Measurements from ENCODE around the gene KYNU. TPM values are rescaled to one million over a fixed set of nuclear protein-coding genes. Genes with fewer than 3 reads are reported as not detected.

The KYNU gene
- total RNA-seq, 1 donor from 2014 or later, result 2.3 TPM

- TF ChIP-seq, protein P1, sequence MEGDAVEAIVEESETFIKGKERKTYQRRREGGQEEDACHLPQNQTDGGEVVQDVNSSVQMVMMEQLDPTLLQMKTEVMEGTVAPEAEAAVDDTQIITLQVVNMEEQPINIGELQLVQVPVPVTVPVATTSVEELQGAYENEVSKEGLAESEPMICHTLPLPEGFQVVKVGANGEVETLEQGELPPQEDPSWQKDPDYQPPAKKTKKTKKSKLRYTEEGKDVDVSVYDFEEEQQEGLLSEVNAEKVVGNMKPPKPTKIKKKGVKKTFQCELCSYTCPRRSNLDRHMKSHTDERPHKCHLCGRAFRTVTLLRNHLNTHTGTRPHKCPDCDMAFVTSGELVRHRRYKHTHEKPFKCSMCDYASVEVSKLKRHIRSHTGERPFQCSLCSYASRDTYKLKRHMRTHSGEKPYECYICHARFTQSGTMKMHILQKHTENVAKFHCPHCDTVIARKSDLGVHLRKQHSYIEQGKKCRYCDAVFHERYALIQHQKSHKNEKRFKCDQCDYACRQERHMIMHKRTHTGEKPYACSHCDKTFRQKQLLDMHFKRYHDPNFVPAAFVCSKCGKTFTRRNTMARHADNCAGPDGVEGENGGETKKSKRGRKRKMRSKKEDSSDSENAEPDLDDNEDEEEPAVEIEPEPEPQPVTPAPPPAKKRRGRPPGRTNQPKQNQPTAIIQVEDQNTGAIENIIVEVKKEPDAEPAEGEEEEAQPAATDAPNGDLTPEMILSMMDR (IDR thresholded peaks at IDR 0.05), result no peak
- intact Hi-C loops (cut with DNase I), result no loop called here
- Histone ChIP-seq H3K4me1 (no peaks in the 10 kb centered on the region), H3K27ac (no peak overlapping the region), H3K4me3 (no peak overlapping the region), H3K27me3 (no peaks in the 10 kb centered on the region), H3K9me3 (no peaks in the 10 kb centered on the region), H3K36me3 (no peaks in the 10 kb centered on the region)
- DNase-seq (ENCODE audit: low spot score in 2 of 2), result no peak
These were observed 43.1 kb downstream of the KYNU start for GRCh38 chr2:142920571-142920970.

- DNase-seq (ENCODE audit: low spot score in 2 of 2), result no peak
- no peaks in the 10 kb centered on the region for H3K9me3 ChIP-seq
- intact Hi-C loops (cut with DNase I), result no loop called here
- no peaks in the 10 kb centered on the region for H3K36me3 ChIP-seq
- H3K4me1 ChIP-seq, result no peaks in the 10 kb centered on the region
- no peaks in the 10 kb centered on the region for H3K27me3 ChIP-seq
- no peak overlapping the region for H3K4me3 ChIP-seq
- no peak overlapping the region for H3K27ac ChIP-seq
- TF ChIP-seq, protein P1 (IDR thresholded peaks at IDR 0.05), result no peak
These were observed 49.0 kb downstream of the KYNU start for GRCh38 chr2:142926445-142926844.

- Histone ChIP-seq H3K36me3 (no peaks in the 10 kb centered on the region), H3K4me3 (no peak overlapping the region), H3K27ac (no peak overlapping the region), H3K27me3 (no peaks in the 10 kb centered on the region), H3K9me3 (no peaks in the 10 kb centered on the region), H3K4me1 (no peaks in the 10 kb centered on the region)
- TF ChIP-seq, protein P1 (IDR thresholded peaks at IDR 0.05), result no peak
- DNase-seq (ENCODE audit: low spot score in 2 of 2), result no peak
- intact Hi-C loops (cut with DNase I), result no loop called here
These were observed 53.5 kb downstream of the KYNU start for GRCh38 chr2:142930835-142931398.

DNA sequence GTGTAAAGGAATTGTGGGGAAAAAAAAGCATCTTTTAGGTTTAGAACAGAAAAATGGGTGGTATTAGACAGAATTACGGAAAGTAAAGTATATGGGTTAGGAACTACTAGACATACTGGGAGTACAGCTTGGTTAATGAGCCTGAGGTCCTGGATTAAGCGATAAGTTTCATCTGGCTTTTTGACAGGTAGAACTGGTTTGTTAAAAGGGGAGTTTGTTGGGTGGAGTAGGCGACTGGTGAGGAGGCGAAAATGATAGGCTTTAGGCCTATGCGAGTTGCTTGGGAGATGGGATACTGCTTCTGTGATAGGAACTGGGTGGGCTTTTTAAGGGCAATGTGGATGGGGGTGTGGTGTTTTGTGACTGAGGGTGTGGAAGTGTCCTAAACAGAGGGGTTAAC is 56.5 kb downstream of the KYNU start:
- Histone ChIP-seq H3K4me1 (no peaks in the 10 kb centered on the region), H3K9me3 (no peaks in the 10 kb centered on the region), H3K27ac (no peak overlapping the region), H3K36me3 (no peaks in the 10 kb centered on the region), H3K4me3 (no peak overlapping the region), H3K27me3 (no peaks in the 10 kb centered on the region)
- intact Hi-C loops (cut with DNase I), result no loop called here
- TF ChIP-seq, protein P1 (IDR thresholded peaks at IDR 0.05), result no peak
- no peak for DNase-seq (ENCODE audit: low spot score in 2 of 2)

DNA sequence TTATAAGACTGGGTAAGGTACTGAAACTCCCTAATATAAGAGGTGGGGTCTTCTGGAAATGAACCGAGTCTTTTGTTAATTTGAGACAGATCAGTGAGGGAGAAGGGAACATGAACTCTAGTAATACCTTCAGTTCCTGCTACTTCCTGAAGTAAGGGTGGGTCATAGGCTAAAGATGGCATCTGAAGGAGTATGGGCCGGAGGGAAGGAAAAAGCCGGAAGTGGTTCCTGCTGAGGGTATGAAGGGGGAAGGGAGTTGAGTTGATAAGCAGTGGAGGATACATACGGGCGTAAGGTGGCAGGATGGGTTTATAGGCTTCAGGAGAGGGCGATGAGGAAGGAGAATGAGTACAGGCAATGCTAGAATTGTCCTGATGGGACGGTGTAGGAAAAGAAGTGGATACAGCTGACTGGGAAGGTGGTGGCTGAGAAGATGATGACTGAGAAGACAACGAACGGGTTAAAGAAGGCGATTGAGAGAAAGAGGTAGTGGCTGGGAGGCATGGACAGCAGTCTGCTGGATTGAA is 58.2 kb downstream of the KYNU start:
- TF ChIP-seq, protein P1 (IDR thresholded peaks at IDR 0.05), result no peak
- no peaks in the 10 kb centered on the region for H3K9me3 ChIP-seq
- H3K4me3 ChIP-seq, result no peak overlapping the region
- H3K4me1 ChIP-seq, result no peaks in the 10 kb centered on the region
- intact Hi-C loops (cut with DNase I), result no loop called here
- H3K27ac ChIP-seq, result no peak overlapping the region
- no peaks in the 10 kb centered on the region for H3K27me3 ChIP-seq
- DNase-seq (ENCODE audit: low spot score in 2 of 2), result no peak
- no peaks in the 10 kb centered on the region for H3K36me3 ChIP-seq

DNA sequence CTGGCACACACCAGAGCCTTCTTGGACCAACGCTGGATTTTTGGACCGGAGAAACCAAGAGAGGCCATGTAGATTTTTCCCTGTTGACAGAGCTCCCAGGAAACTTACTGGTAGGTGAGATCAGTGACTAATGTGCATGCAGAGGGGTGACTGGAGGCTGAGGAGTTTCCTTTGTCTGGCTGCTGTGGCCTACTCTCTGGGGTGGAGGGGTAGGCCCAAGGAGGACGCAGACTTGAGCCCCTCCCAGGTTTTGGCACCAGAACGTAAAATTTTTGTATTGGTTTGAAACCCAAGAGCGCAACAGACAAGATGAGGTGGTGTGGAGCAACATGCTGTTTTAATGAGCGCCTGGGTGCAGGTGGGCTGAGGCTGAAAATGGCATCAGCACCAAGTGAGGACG is 59.2 kb downstream of the KYNU start:
- no peak overlapping the region for H3K4me3 ChIP-seq
- intact Hi-C loops (cut with DNase I), result no loop called here
- H3K36me3 ChIP-seq, result no peaks in the 10 kb centered on the region
- no peak overlapping the region for H3K27ac ChIP-seq
- no peaks in the 10 kb centered on the region for H3K4me1 ChIP-seq
- no peaks in the 10 kb centered on the region for H3K27me3 ChIP-seq
- no peak for DNase-seq (ENCODE audit: low spot score in 2 of 2)
- TF ChIP-seq, protein P1 (IDR thresholded peaks at IDR 0.05), result no peak
- no peaks in the 10 kb centered on the region for H3K9me3 ChIP-seq
